Breast epithelium (tissue), 3 donors: ENCODE results near the gene AGAP3.

Experiments
- POLR2A ChIP-seq: fragments of 450-650 bp; IDR thresholded peaks from one replicate; pipeline ENCODE4 v1.6.1; 2016; ENCODE audit warnings: antibody characterized with exemption, mild to moderate bottlenecking, moderate library complexity
- POLR2AphosphoS5 ChIP-seq, 3 donors: sonication (generic); formaldehyde crosslinking; IDR thresholded peaks; one replicate each; pipeline ENCODE4 v1.6.1; 2017; ENCODE audit warnings: antibody characterized with exemption in 3 of 3
- TF ChIP-seq, protein P1 (sequence below), 3 donors: fragments of 450-650 bp; IDR thresholded peaks; one replicate each; pipeline ENCODE4 v1.5.1; 2016 to 2017; ENCODE audit warnings: antibody characterized with exemption in 3 of 3, mild to moderate bottlenecking in 3 of 3, moderate library complexity in 3 of 3

DNA sequence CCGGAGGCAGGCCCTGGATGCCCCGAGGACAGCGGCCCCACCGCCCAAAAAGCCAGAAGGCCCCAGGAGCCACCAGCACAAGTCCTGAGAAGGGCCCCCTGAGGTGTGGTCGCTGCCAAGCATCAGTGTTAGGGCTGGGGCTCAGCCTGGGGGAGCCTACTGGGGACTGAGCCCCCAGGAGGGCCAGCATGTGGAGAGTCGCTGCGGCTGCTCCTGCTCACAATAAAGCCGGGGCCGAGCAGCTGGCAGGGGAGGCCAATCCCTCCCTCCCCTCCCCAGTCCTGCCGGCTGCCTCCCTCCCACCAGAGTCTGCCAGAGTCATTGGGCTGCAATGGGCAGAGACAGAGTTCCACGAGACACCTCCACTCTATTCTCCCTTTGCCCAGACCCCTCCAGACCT lies 41.0 kb upstream of the AGAP3 start:
- TF ChIP-seq, protein P1, sequence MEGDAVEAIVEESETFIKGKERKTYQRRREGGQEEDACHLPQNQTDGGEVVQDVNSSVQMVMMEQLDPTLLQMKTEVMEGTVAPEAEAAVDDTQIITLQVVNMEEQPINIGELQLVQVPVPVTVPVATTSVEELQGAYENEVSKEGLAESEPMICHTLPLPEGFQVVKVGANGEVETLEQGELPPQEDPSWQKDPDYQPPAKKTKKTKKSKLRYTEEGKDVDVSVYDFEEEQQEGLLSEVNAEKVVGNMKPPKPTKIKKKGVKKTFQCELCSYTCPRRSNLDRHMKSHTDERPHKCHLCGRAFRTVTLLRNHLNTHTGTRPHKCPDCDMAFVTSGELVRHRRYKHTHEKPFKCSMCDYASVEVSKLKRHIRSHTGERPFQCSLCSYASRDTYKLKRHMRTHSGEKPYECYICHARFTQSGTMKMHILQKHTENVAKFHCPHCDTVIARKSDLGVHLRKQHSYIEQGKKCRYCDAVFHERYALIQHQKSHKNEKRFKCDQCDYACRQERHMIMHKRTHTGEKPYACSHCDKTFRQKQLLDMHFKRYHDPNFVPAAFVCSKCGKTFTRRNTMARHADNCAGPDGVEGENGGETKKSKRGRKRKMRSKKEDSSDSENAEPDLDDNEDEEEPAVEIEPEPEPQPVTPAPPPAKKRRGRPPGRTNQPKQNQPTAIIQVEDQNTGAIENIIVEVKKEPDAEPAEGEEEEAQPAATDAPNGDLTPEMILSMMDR (IDR thresholded peaks at IDR 0.05): no peak
- TF ChIP-seq POLR2A (no peak), POLR2AphosphoS5 (IDR thresholded peaks at IDR 0.05) (no peak)
